SK-N-SH treated with all-trans-retinoic acid at 6 μM for 48 hours (cell line): ENCODE measurements around the gene FOSB.

Experiments
- ATAC-seq: fragments of 200-7000 bp; cut with Tn5 transposase; 3 replicates; pipeline ENCODE4 v1.9.1; 2020; ENCODE audit warnings: mild to moderate bottlenecking, moderate library complexity
- ARNTL ChIP-seq: fragments of 450-650 bp; formaldehyde crosslinking; IDR thresholded peaks from 2 replicates; pipeline ENCODE4 v1.5.0; 2020; ENCODE audit warnings: low read depth, mild to moderate bottlenecking, moderate library complexity, borderline replicate concordance
- BACH2 ChIP-seq: fragments of 250-450 bp; sonication (Bioruptor Pico); IDR thresholded peaks from 2 replicates; pipeline ENCODE4 v1.9.0; 2021; ENCODE audit warnings: mild to moderate bottlenecking, borderline replicate concordance
- CSDC2 ChIP-seq: fragments of 250-450 bp; sonication (Bioruptor Pico); IDR thresholded peaks from 2 replicates; pipeline ENCODE4 v1.5.0; 2020; ENCODE audit warnings: mild to moderate bottlenecking, moderate library complexity
- ESRRG ChIP-seq: fragments of 250-450 bp; sonication (Bioruptor Pico); IDR thresholded peaks from 2 replicates; pipeline ENCODE4 v1.6.1; 2021; ENCODE audit warnings: mild to moderate bottlenecking
- GLIS3 ChIP-seq: fragments of 250-450 bp; sonication (Bioruptor Pico); IDR thresholded peaks from 2 replicates; pipeline ENCODE4 v1.5.0; 2020; ENCODE audit warnings: mild to moderate bottlenecking, moderate library complexity
- ISL1 ChIP-seq: fragments of 250-450 bp; sonication (Bioruptor Pico); IDR thresholded peaks from 2 replicates; pipeline ENCODE4 v2.1.2; 2022; ENCODE audit warnings: mild to moderate bottlenecking, moderate library complexity
- OSR1 ChIP-seq: fragments of 250-450 bp; sonication (Bioruptor Pico); IDR thresholded peaks from 2 replicates; pipeline ENCODE4 v1.8.0; 2022; ENCODE audit warnings: moderate library complexity, mild to moderate bottlenecking, inconsistent platforms
- PATZ1 ChIP-seq: fragments of 250-450 bp; sonication (Bioruptor Pico); IDR thresholded peaks from 2 replicates; pipeline ENCODE4 v1.8.0; 2020; ENCODE audit warnings: mild to moderate bottlenecking, moderate library complexity, borderline replicate concordance
- PPARA ChIP-seq: fragments of 250-450 bp; sonication (Bioruptor Pico); IDR thresholded peaks from 2 replicates; pipeline ENCODE4 v1.5.0; 2020; ENCODE audit warnings: mild to moderate bottlenecking, borderline replicate concordance
- SNAI2 ChIP-seq: fragments of 250-450 bp; sonication (Bioruptor Pico); IDR thresholded peaks from 2 replicates; pipeline ENCODE4 v1.5.0; 2020; ENCODE audit warnings: mild to moderate bottlenecking, moderate library complexity
- TCF4 ChIP-seq: fragments of 250-450 bp; sonication (Bioruptor Pico); IDR thresholded peaks from 2 replicates; pipeline ENCODE4 v1.8.0; 2021; ENCODE audit warnings: mild to moderate bottlenecking, moderate library complexity, borderline replicate concordance
- TOX ChIP-seq: fragments of 250-450 bp; sonication (Bioruptor Pico); IDR thresholded peaks from 2 replicates; pipeline ENCODE4 v1.8.0; 2021; ENCODE audit warnings: mild to moderate bottlenecking, moderate library complexity, borderline replicate concordance
- ZC3H10 ChIP-seq: fragments of 250-450 bp; sonication (Bioruptor Pico); IDR thresholded peaks from 2 replicates; pipeline ENCODE4 v1.5.1; 2021; ENCODE audit warnings: mild to moderate bottlenecking, moderate library complexity
- ZFP30 ChIP-seq: fragments of 450-650 bp; formaldehyde crosslinking; IDR thresholded peaks from 2 replicates; pipeline ENCODE4 v1.5.0; 2022; ENCODE audit warnings: mild to moderate bottlenecking, moderate library complexity
- ZNF70 ChIP-seq: fragments of 450-650 bp; formaldehyde crosslinking; IDR thresholded peaks from 2 replicates; pipeline ENCODE4 v1.5.0; 2020; ENCODE audit warnings: mild to moderate bottlenecking, moderate library complexity
- ZNF8 ChIP-seq: fragments of 450-650 bp; formaldehyde crosslinking; IDR thresholded peaks from 2 replicates; pipeline ENCODE4 v1.5.0; 2020; ENCODE audit warnings: mild to moderate bottlenecking, moderate library complexity
- TF ChIP-seq, protein P1 (sequence below): fragments of 250-450 bp; sonication (Bioruptor Pico); IDR thresholded peaks from 2 replicates; pipeline ENCODE4 v1.5.0; 2020; ENCODE audit warnings: mild to moderate bottlenecking, moderate library complexity
- TF ChIP-seq, protein P2 (sequence below): fragments of 250-450 bp; sonication (Bioruptor Pico); IDR thresholded peaks from 2 replicates; pipeline ENCODE4 v1.5.1; 2020; ENCODE audit warnings: low read depth, mild to moderate bottlenecking, moderate library complexity
- TF ChIP-seq, protein P3 (sequence below): fragments of 250-450 bp; sonication (Bioruptor Pico); IDR thresholded peaks from 2 replicates; pipeline ENCODE4 v1.5.1; 2021; ENCODE audit warnings: mild to moderate bottlenecking, moderate library complexity
- TF ChIP-seq, protein P4 (sequence below): fragments of 250-450 bp; sonication (Bioruptor Pico); IDR thresholded peaks from 2 replicates; pipeline ENCODE4 v1.8.0; 2021; ENCODE audit warnings: low read depth, mild to moderate bottlenecking, moderate library complexity, borderline replicate concordance

FOSB gene

GRCh38 chr19:45492627-45493470, 25.1 kb downstream of the FOSB start:
- no peak for ATAC-seq
- TF ChIP-seq TOX (CRISPR knock-in tag) (no peak), OSR1 (no peak), ESRRG (no peak)
- TF ChIP-seq, protein P1, sequence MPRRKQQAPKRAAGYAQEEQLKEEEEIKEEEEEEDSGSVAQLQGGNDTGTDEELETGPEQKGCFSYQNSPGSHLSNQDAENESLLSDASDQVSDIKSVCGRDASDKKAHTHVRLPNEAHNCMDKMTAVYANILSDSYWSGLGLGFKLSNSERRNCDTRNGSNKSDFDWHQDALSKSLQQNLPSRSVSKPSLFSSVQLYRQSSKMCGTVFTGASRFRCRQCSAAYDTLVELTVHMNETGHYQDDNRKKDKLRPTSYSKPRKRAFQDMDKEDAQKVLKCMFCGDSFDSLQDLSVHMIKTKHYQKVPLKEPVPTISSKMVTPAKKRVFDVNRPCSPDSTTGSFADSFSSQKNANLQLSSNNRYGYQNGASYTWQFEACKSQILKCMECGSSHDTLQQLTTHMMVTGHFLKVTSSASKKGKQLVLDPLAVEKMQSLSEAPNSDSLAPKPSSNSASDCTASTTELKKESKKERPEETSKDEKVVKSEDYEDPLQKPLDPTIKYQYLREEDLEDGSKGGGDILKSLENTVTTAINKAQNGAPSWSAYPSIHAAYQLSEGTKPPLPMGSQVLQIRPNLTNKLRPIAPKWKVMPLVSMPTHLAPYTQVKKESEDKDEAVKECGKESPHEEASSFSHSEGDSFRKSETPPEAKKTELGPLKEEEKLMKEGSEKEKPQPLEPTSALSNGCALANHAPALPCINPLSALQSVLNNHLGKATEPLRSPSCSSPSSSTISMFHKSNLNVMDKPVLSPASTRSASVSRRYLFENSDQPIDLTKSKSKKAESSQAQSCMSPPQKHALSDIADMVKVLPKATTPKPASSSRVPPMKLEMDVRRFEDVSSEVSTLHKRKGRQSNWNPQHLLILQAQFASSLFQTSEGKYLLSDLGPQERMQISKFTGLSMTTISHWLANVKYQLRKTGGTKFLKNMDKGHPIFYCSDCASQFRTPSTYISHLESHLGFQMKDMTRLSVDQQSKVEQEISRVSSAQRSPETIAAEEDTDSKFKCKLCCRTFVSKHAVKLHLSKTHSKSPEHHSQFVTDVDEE (CRISPR knock-in tag) = no peak
- TF ChIP-seq, protein P2, sequence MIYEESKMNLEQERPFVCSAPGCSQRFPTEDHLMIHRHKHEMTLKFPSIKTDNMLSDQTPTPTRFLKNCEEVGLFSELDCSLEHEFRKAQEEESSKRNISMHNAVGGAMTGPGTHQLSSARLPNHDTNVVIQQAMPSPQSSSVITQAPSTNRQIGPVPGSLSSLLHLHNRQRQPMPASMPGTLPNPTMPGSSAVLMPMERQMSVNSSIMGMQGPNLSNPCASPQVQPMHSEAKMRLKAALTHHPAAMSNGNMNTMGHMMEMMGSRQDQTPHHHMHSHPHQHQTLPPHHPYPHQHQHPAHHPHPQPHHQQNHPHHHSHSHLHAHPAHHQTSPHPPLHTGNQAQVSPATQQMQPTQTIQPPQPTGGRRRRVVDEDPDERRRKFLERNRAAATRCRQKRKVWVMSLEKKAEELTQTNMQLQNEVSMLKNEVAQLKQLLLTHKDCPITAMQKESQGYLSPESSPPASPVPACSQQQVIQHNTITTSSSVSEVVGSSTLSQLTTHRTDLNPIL (CRISPR knock-in tag) = no peak

- no peak for ATAC-seq
- TF ChIP-seq, protein P3, sequence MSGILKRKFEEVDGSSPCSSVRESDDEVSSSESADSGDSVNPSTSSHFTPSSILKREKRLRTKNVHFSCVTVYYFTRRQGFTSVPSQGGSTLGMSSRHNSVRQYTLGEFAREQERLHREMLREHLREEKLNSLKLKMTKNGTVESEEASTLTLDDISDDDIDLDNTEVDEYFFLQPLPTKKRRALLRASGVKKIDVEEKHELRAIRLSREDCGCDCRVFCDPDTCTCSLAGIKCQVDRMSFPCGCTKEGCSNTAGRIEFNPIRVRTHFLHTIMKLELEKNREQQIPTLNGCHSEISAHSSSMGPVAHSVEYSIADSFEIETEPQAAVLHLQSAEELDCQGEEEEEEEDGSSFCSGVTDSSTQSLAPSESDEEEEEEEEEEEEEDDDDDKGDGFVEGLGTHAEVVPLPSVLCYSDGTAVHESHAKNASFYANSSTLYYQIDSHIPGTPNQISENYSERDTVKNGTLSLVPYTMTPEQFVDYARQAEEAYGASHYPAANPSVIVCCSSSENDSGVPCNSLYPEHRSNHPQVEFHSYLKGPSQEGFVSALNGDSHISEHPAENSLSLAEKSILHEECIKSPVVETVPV = no peak
- TF ChIP-seq ZNF8 (CRISPR knock-in tag) = no peak
- no peak for TF ChIP-seq OSR1
- no peak for TF ChIP-seq ZC3H10 (CRISPR knock-in tag)
- TF ChIP-seq BACH2 (CRISPR knock-in tag) = no peak
- TF ChIP-seq PATZ1 = no peak
- no peak for TF ChIP-seq GLIS3
- TF ChIP-seq PPARA (CRISPR knock-in tag) = no peak
Observed at GRCh38 chr19:45494261-45494916, 26.6 kb downstream of the FOSB start.

GRCh38 chr19:45495178-45495577, 27.4 kb downstream of the FOSB start:
- ATAC-seq = no peak
- TF ChIP-seq ARNTL = no peak
- TF ChIP-seq BACH2 (CRISPR knock-in tag) = no peak
- no peak for TF ChIP-seq ZNF70 (CRISPR knock-in tag)
- TF ChIP-seq TCF4 (CRISPR knock-in tag) = no peak
- no peak for TF ChIP-seq SNAI2 (CRISPR knock-in tag)
- TF ChIP-seq ESRRG = no peak
- no peak for TF ChIP-seq CSDC2 (CRISPR knock-in tag)
- TF ChIP-seq TOX (CRISPR knock-in tag) = no peak
- no peak for TF ChIP-seq ZFP30
- TF ChIP-seq, protein P3 = no peak
- TF ChIP-seq GLIS3 = no peak
- no peak for TF ChIP-seq ISL1 (CRISPR knock-in tag)
- TF ChIP-seq, protein P4, sequence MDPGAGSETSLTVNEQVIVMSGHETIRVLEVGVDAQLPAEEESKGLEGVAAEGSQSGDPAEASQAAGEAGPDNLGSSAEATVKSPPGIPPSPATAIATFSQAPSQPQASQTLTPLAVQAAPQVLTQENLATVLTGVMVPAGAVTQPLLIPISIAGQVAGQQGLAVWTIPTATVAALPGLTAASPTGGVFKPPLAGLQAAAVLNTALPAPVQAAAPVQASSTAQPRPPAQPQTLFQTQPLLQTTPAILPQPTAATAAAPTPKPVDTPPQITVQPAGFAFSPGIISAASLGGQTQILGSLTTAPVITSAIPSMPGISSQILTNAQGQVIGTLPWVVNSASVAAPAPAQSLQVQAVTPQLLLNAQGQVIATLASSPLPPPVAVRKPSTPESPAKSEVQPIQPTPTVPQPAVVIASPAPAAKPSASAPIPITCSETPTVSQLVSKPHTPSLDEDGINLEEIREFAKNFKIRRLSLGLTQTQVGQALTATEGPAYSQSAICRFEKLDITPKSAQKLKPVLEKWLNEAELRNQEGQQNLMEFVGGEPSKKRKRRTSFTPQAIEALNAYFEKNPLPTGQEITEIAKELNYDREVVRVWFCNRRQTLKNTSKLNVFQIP (CRISPR knock-in tag) = no peak
